OCI-LY1 (cell line): ENCODE measurements around the gene IL13.

Experiments used
- H2AFZ ChIP-seq: fragments of 200-600 bp; sonication (generic), shearing (Covaris generic); 2 replicates; pipeline ENCODE4 v1.6.0; 2014; ENCODE audit warnings: antibody characterized with exemption, mild to moderate bottlenecking, low read length
- H3F3A ChIP-seq: fragments of 200-600 bp; sonication (generic), shearing (Covaris generic); 2 replicates; pipeline ENCODE4 v1.6.0; 2014; ENCODE audit warnings: mild to moderate bottlenecking, antibody characterized with exemption, low read length, moderate library complexity; ENCODE audit not compliant: insufficient read depth
- H3K27ac ChIP-seq: fragments of 200-600 bp; sonication (generic); 2 replicates; pipeline ENCODE4 v1.5.1; 2014; ENCODE audit warnings: low read length, mixed run types, mild to moderate bottlenecking, low read depth; ENCODE audit not compliant: poor library complexity, severe bottlenecking
- H3K27me3 ChIP-seq: fragments of 200-600 bp; sonication (generic); 2 replicates; pipeline ENCODE4 v1.6.0; 2014; ENCODE audit warnings: antibody characterized with exemption, mild to moderate bottlenecking, low read length, moderate library complexity; ENCODE audit not compliant: insufficient read depth
- H3K36me3 ChIP-seq: fragments of 200-600 bp; sonication (generic); 2 replicates; pipeline ENCODE4 v1.6.1; 2014; ENCODE audit warnings: mild to moderate bottlenecking, antibody characterized with exemption, low read length, moderate library complexity, mixed read lengths; ENCODE audit not compliant: insufficient read depth
- H3K4me1 ChIP-seq: fragments of 200-600 bp; sonication (generic); 2 replicates; pipeline ENCODE4 v1.5.1; 2014; ENCODE audit warnings: mild to moderate bottlenecking, low read length, moderate library complexity; ENCODE audit not compliant: insufficient read depth, severe bottlenecking
- H3K4me2 ChIP-seq: fragments of 200-600 bp; sonication (generic), shearing (Covaris generic); 2 replicates; pipeline ENCODE4 v1.6.1; 2014; ENCODE audit warnings: low read length
- H3K4me3 ChIP-seq: fragments of 200-600 bp; sonication (generic); 2 replicates; pipeline ENCODE4 v1.5.1; 2014; ENCODE audit warnings: low read length, low read depth, mild to moderate bottlenecking, mixed read lengths; ENCODE audit not compliant: poor library complexity, severe bottlenecking
- H3K79me2 ChIP-seq: fragments of 200-600 bp; shearing (Covaris generic); 2 replicates; pipeline ENCODE4 v1.6.1; 2016; ENCODE audit warnings: mixed run types, low read length, mixed read lengths; ENCODE audit not compliant: insufficient read depth
- H3K9ac ChIP-seq: fragments of 200-600 bp; sonication (generic), shearing (Covaris generic); 2 replicates; pipeline ENCODE4 v1.6.1; 2014; ENCODE audit warnings: mild to moderate bottlenecking, low read length, mixed read lengths
- H3K9me2 ChIP-seq: fragments of 200-600 bp; sonication (generic), shearing (Covaris generic); 2 replicates; pipeline ENCODE4 v1.6.1; 2014; ENCODE audit warnings: low read depth, mild to moderate bottlenecking, low read length, mixed read lengths
- H3K9me3 ChIP-seq: fragments of 200-600 bp; shearing (Covaris generic); 2 replicates; pipeline ENCODE4 v1.6.1; 2014; ENCODE audit warnings: low read length, mixed read lengths
- H4K20me1 ChIP-seq: fragments of 200-600 bp; sonication (generic), shearing (Covaris generic); 2 replicates; pipeline ENCODE4 v1.6.0; 2016; ENCODE audit warnings: mild to moderate bottlenecking, low read length; ENCODE audit not compliant: insufficient read depth
- CTCF ChIP-seq: fragments of 200-600 bp; sonication (generic), shearing (Covaris generic); IDR thresholded peaks from 2 replicates; pipeline ENCODE4 v1.5.1; 2017; ENCODE audit warnings: mild to moderate bottlenecking, antibody characterized with exemption, low read length, moderate library complexity, mixed read lengths
- EZH2 ChIP-seq: fragments of 200-600 bp; sonication (generic), shearing (Covaris generic); IDR thresholded peaks from 2 replicates; pipeline ENCODE4 v1.8.0; 2017; ENCODE audit warnings: borderline replicate concordance, mixed run types, mild to moderate bottlenecking, antibody characterized with exemption, low read length, moderate library complexity, mixed read lengths

Gene IL13

GRCh38 chr5:132663771-132664695, 6.1 kb downstream of the IL13 start:
- Histone ChIP-seq H3F3A (no peaks in the 10 kb centered on the region), H3K4me3 (no peak overlapping the region), H2AFZ (no peak overlapping the region), H3K79me2 (no peaks in the 10 kb centered on the region), H3K9me2 (no peaks in the 10 kb centered on the region), H3K36me3 (no peaks in the 10 kb centered on the region), H3K9me3 (no peaks in the 10 kb centered on the region), H3K4me2 (peak overlapping the region; percentile 5; the same call in 1 of the 2 replicates), H3K4me1 (peaks cover 13% of the 10 kb centered on the region), H3K27ac (no peak overlapping the region), H3K27me3 (no peaks in the 10 kb centered on the region; the same call in none of the 2 replicates), H3K9ac (no peak overlapping the region), H4K20me1 (no peaks in the 10 kb centered on the region)
- no peak for TF ChIP-seq EZH2
- no peak for TF ChIP-seq CTCF

- TF ChIP-seq EZH2 (no peak), CTCF (no peak)
- no peak overlapping the region for H2AFZ ChIP-seq
Observed at GRCh38 chr5:132664696-132665209, 6.8 kb downstream of the IL13 start.

GRCh38 chr5:132665574-132666080, 7.7 kb downstream of the IL13 start:
- no peak for TF ChIP-seq EZH2
- TF ChIP-seq CTCF: no peak
- no peak overlapping the region for H3K27ac ChIP-seq
- H3K4me3 ChIP-seq: no peak overlapping the region
- no peaks in the 10 kb centered on the region for H3K79me2 ChIP-seq
- H3F3A ChIP-seq: no peaks in the 10 kb centered on the region
- H3K9me3 ChIP-seq: no peaks in the 10 kb centered on the region
- no peak overlapping the region for H2AFZ ChIP-seq
- no peaks in the 10 kb centered on the region; the same call in none of the 2 replicates for H3K27me3 ChIP-seq
- no peaks in the 10 kb centered on the region for H3K36me3 ChIP-seq
- no peak overlapping the region for H3K4me2 ChIP-seq
- H3K9me2 ChIP-seq: no peaks in the 10 kb centered on the region
- peaks cover 13% of the 10 kb centered on the region for H3K4me1 ChIP-seq
- no peak overlapping the region for H3K9ac ChIP-seq
- H4K20me1 ChIP-seq: no peaks in the 10 kb centered on the region

More at GRCh38 chr5:132664696-132665209, 6.8 kb downstream of the IL13 start:
- H3K9ac ChIP-seq: no peak overlapping the region
- H3K27ac ChIP-seq: no peak overlapping the region
- H3K9me2 ChIP-seq: no peaks in the 10 kb centered on the region
- no peaks in the 10 kb centered on the region; the same call in none of the 2 replicates for H3K27me3 ChIP-seq
- no peaks in the 10 kb centered on the region for H4K20me1 ChIP-seq
- H3K9me3 ChIP-seq: no peaks in the 10 kb centered on the region
- H3F3A ChIP-seq: no peaks in the 10 kb centered on the region
- H3K79me2 ChIP-seq: no peaks in the 10 kb centered on the region
- H3K36me3 ChIP-seq: no peaks in the 10 kb centered on the region
- no peak overlapping the region for H3K4me2 ChIP-seq
- no peak overlapping the region for H3K4me3 ChIP-seq
- H3K4me1 ChIP-seq: peaks cover 13% of the 10 kb centered on the region
